Posterior cingulate gyrus (tissue), 11 donors: ENCODE results near the gene DCST1.
A peak's percentile ranks its signal among the peaks of the same experiment; 100 is the strongest.

Source experiments
- DNase-seq, 10 donors: peaks; one replicate each; pipeline versions ENCODE4 v3.0.0 to v3.0.0-alpha.2; 2020 to 2021; ENCODE audit warnings: mixed read lengths in 3 of 10
- intact Hi-C: fragments of 100-400 bp; cut with DNase I; formaldehyde crosslinking; loops from one replicate; pipeline ENCODE4 v1.15.1; 2023

Gene DCST1

DNA sequence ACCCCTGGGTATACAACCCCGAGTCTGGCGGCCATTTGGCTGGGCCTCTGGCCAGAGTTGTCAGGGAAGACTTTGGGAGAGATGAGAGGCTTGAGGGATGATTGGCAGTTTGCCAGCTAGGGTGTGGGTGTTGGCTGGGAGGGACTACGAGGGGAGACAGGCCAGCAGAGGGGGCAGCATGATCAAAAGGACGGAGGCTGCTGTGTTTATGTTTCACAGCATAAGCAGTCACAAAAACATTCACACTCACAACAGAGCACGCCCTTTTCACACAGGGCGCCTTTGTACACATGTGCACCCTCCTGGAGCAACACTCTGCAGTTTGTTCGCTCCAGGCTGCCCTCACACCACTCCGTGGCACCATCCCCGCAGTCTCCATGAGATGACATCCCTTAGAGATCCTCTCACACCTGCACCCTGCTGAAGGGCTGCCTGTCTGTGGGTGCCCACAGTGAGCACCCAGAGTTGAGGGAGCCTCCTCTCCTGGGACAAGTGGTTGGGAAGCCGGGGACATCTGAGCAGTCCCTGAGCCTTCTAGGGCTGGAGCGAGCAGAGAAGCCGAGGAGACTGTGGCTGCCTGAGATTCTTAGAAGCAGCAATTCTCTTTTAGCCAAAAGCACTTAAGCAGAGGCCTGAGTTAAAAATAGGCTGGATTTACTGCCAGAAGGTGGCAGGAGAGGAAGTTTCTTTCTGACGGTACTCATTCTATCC lies 60.4 kb downstream of the DCST1 start:
- peak in 6 of 10 donors; percentile 39 to 93 (median 64) for DNase-seq
- intact Hi-C loops = loop anchor here (5.0 kb wide), 1 partner anchor 33 kb away; the partner anchor contains the start of gene EFNA1

DNA sequence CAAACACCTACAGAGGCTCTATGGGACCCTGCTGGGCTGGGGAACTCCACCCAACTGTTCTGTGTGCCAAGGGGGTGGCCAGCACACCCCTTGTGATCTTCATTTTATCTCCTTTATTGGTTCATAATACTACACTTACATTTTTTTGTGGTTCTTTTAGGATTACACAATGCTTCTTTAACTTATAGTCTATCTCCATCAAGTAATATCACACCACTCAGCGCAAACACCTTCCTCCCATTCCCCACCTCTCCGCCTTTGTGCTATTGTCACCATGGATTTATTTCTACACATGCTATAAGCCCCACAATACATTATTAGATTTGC lies 61.0 kb downstream of the DCST1 start:
- intact Hi-C loops = loop anchor here (5.0 kb wide), 1 partner anchor 33 kb away; the partner anchor contains the start of gene EFNA1
- no peak for DNase-seq

DNA sequence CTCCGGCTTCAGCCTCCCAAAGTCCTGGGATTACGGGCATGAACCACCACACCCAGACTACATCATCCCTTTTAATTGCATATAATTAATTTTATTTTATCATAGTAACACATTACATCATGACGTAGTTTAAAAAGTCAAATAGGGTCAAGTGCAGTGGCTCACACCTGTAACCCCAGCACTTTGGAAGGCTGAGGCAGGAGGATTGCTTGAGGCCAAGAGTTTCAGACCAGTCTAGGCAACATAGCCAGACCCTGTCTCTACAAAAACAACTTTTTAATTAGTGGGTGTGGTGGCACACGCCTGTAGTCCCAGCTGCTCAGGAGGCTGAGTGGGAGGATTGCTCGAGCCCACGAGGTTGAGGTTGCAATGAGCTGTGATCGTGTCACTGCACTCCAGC lies 65.7 kb downstream of the DCST1 start:
- intact Hi-C loops = no loop called here

More for the DNA sequence above, 65.7 kb downstream of the DCST1 start:
- no peak for DNase-seq
